Parathyroid adenoma (tissue), 2 donors: ENCODE data around the gene RANBP9.
A peak's percentile ranks its signal among the peaks of the same experiment; 100 is the strongest.

Experiments used
- H2AFZ ChIP-seq: fragments of 300-600 bp; sonication (generic); one replicate; pipeline ENCODE4 v1.7.0; 2017; ENCODE audit warnings: antibody characterized with exemption, mild to moderate bottlenecking
- H3K27ac ChIP-seq: fragments of 300-600 bp; sonication (generic); one replicate; pipeline ENCODE4 v1.7.0; 2017
- H3K27me3 ChIP-seq: fragments of 300-600 bp; sonication (generic); one replicate; pipeline ENCODE4 v1.7.0; 2017; ENCODE audit warnings: low read length; ENCODE audit not compliant: control insufficient read depth, insufficient read depth
- H3K36me3 ChIP-seq: fragments of 300-600 bp; sonication (generic); one replicate; pipeline ENCODE4 v1.7.0; 2017; ENCODE audit warnings: low read length; ENCODE audit not compliant: control insufficient read depth, insufficient read depth
- H3K4me1 ChIP-seq: fragments of 300-600 bp; sonication (generic); one replicate; pipeline ENCODE4 v1.7.0; 2017; ENCODE audit warnings: control low read depth
- H3K4me2 ChIP-seq: fragments of 300-600 bp; sonication (generic); one replicate; pipeline ENCODE4 v1.7.0; 2017; ENCODE audit warnings: low read length
- H3K4me3 ChIP-seq: fragments of 300-600 bp; sonication (generic); one replicate; pipeline ENCODE4 v1.7.0; 2017; ENCODE audit warnings: low read depth, low read length
- H3K79me2 ChIP-seq: fragments of 300-600 bp; sonication (generic); one replicate; pipeline ENCODE4 v1.7.0; 2017; ENCODE audit warnings: control low read depth
- H3K9ac ChIP-seq: fragments of 300-600 bp; sonication (generic); one replicate; pipeline ENCODE4 v1.7.0; 2017; ENCODE audit warnings: mild to moderate bottlenecking
- H3K9me3 ChIP-seq: fragments of 300-600 bp; sonication (generic); one replicate; pipeline ENCODE4 v1.7.0; 2017; ENCODE audit warnings: low read length; ENCODE audit not compliant: control insufficient read depth
- TF ChIP-seq, protein P1 (sequence below): fragments of 300-600 bp; sonication (generic); IDR thresholded peaks from one replicate; pipeline ENCODE4 v1.7.0; 2017; ENCODE audit warnings: antibody characterized with exemption, mild to moderate bottlenecking
- donor health status: primary hyperparathyroidism.

Gene RANBP9

DNA sequence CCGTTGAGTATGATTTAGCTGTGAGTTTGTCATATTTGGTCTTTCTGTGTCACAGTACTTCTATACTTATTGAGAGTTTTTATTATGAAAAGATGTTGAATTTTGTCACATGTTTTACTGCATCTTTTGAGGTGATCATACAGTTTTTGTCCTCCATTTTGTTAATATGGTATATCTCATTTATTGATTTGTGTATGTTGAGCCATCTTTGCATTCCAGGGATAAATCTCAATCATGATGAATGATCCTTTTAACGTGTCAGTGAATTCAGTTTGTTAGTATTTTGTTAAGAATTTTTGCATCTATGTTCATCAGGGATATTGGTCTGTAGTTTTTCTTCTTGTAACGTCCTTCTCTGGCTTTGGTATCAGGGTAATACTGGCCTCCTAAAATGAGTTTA is 133.7 kb downstream of the RANBP9 start:
- H3K36me3 ChIP-seq, result no peaks in the 10 kb centered on the region
- no peaks in the 10 kb centered on the region for H3K27me3 ChIP-seq
- H3K27ac ChIP-seq, result no peak overlapping the region

DNA sequence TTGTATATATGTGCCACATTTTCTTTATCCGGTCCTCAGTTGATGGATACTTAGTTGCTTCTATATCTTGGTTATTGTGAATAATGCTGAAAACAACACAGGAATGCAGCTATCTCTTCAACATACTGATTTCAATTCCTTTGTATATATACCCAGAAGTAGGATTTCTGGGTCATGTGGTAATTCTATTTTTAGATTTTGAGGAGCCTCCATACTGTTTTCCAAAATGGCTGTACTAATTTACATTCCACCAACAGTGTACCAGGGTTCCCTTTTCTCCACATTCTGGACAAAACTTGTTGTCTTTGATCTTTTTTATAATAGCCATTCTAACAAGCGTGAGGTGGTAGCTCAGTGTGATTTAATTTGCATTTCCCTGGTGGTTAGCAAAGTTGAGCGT is 135.6 kb downstream of the RANBP9 start:
- peak overlapping the region; percentile 11 for H3K4me2 ChIP-seq
- H2AFZ ChIP-seq, result no peak overlapping the region
- H3K27me3 ChIP-seq, result no peaks in the 10 kb centered on the region
- H3K4me3 ChIP-seq, result no peak overlapping the region
- no peak overlapping the region for H3K9ac ChIP-seq
- H3K79me2 ChIP-seq, result peaks cover 5% of the 10 kb centered on the region
- H3K27ac ChIP-seq, result no peak overlapping the region
- TF ChIP-seq, protein P1, sequence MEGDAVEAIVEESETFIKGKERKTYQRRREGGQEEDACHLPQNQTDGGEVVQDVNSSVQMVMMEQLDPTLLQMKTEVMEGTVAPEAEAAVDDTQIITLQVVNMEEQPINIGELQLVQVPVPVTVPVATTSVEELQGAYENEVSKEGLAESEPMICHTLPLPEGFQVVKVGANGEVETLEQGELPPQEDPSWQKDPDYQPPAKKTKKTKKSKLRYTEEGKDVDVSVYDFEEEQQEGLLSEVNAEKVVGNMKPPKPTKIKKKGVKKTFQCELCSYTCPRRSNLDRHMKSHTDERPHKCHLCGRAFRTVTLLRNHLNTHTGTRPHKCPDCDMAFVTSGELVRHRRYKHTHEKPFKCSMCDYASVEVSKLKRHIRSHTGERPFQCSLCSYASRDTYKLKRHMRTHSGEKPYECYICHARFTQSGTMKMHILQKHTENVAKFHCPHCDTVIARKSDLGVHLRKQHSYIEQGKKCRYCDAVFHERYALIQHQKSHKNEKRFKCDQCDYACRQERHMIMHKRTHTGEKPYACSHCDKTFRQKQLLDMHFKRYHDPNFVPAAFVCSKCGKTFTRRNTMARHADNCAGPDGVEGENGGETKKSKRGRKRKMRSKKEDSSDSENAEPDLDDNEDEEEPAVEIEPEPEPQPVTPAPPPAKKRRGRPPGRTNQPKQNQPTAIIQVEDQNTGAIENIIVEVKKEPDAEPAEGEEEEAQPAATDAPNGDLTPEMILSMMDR, result no peak
- peaks cover 9% of the 10 kb centered on the region for H3K4me1 ChIP-seq
- H3K36me3 ChIP-seq, result no peaks in the 10 kb centered on the region
- no peaks in the 10 kb centered on the region for H3K9me3 ChIP-seq

More for the DNA sequence above, 133.7 kb downstream of the RANBP9 start:
- Histone ChIP-seq H3K4me2 (no peak overlapping the region), H3K4me1 (peaks cover 9% of the 10 kb centered on the region), H3K9ac (no peak overlapping the region), H2AFZ (no peak overlapping the region), H3K4me3 (no peak overlapping the region), H3K79me2 (peaks cover 5% of the 10 kb centered on the region), H3K9me3 (no peaks in the 10 kb centered on the region)
- TF ChIP-seq, protein P1, result no peak

DNA sequence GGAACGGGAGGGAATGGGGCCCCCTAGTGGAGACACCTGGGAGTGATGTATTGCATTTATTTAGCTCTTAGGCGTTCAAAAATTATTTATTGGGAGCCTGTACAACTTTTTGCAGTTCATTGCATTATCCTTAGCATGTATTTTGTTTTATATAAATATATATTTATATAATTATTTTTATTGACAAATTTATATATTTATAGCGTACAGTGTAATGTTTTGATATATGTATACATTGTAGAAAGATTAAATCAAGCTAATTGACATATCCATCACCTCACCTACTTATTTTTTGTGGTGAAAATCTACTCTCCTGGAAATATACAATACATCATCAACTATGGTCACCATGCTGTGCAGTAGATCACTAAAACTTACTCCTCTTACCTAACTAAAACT is 136.3 kb downstream of the RANBP9 start:
- H3K4me1 ChIP-seq, result peaks cover 9% of the 10 kb centered on the region
- H3K4me2 ChIP-seq, result peak overlapping the region; percentile 97
- no peaks in the 10 kb centered on the region for H3K9me3 ChIP-seq
- no peaks in the 10 kb centered on the region for H3K36me3 ChIP-seq
- peak overlapping the region; percentile 93 for H2AFZ ChIP-seq
- TF ChIP-seq, protein P1, result peak; percentile 75
- H3K4me3 ChIP-seq, result peak overlapping the region; percentile 98
- H3K27ac ChIP-seq, result peak overlapping the region; percentile 98
- no peaks in the 10 kb centered on the region for H3K27me3 ChIP-seq
- peaks cover 5% of the 10 kb centered on the region for H3K79me2 ChIP-seq
- H3K9ac ChIP-seq, result no peak overlapping the region

DNA sequence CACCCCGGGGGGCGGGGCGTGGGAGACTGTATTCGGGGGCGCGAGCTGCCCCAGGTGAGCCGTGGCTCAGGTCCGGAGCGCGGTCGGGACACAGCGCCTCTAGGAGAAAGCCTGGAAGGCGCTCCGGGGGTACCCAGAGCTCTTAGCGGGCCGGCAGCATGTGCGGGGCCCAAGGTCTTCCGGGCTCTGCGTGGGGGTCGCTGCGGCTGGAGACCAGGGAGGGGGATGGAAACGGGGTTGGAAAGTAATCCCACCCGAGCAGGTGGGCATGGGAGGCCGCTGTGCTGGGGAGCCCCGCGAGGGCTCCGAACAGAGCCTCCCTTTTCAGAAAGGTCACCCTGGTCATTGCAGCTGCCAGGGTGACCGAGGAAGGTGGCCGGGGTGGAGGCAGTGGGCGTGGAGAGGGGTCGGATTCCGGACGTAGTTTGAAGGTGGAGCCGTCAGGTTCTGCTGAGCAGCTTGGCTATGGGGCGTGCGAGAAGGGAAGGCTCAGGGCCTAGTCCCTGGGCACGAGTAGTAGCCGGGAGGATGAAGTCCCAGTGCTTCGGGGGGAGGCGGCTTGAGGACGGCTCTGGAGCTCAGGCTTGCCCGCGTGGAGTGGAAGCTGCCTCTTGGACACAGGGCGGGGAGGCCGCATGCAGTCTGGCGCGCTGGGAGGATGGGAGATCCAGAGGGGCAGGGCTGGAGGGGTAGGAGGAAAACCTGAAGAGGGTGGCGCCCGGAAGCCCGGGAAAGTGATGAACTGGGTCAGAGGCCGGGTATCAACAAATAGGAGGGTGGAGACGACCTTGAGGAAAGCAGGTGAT is 136.9 kb downstream of the RANBP9 start, which contains the start of gene SIRT5:
TSS of gene SIRT5 (plus strand) at position 31 of the 806 bp plus-strand sequence. CDS start 9,510 bp downstream, outside the sequence.
- no peaks in the 10 kb centered on the region for H3K36me3 ChIP-seq
- H3K9me3 ChIP-seq, result no peaks in the 10 kb centered on the region
- peak within 1 kb of the TSS; percentile 98 for H3K27ac ChIP-seq
- peak within 1 kb of the TSS; percentile 89 for H3K9ac ChIP-seq
- TF ChIP-seq, protein P1, result no peak
- peaks cover 9% of the 10 kb centered on the region for H3K4me1 ChIP-seq
- H3K27me3 ChIP-seq, result no peaks in the 10 kb centered on the region
- H2AFZ ChIP-seq, result peak within 1 kb of the TSS; percentile 93
- peak within 1 kb of the TSS; percentile 98 for H3K4me3 ChIP-seq
- H3K79me2 ChIP-seq, result peaks cover 5% of the 10 kb centered on the region
- peak within 1 kb of the TSS; percentile 97 for H3K4me2 ChIP-seq
